Muscle layer of colon (tissue), 2 donors: ENCODE measurements around the gene AHCY.
"Not testable (repeated sequence)": the region's sequence is repeated elsewhere in the genome, so short reads cannot be mapped to it uniquely, and the experiment has no call there.

Source experiments
- H3K27ac ChIP-seq: one replicate; pipeline ENCODE4 v1.7.0; 2013; ENCODE audit warnings: low read depth, mild to moderate bottlenecking, low read length, moderate library complexity
- H3K27me3 ChIP-seq, 2 donors: one replicate each; pipeline ENCODE4 v1.7.0; 2013; ENCODE audit warnings: low read length in 2 of 2, mild to moderate bottlenecking in 2 of 2; ENCODE audit not compliant: insufficient read depth in 2 of 2, control insufficient read depth in 1 of 2
- H3K36me3 ChIP-seq: one replicate; pipeline ENCODE4 v1.7.0; 2013; ENCODE audit warnings: mild to moderate bottlenecking, low read length; ENCODE audit not compliant: insufficient read depth
- H3K4me1 ChIP-seq: one replicate; pipeline ENCODE4 v1.7.0; 2013; ENCODE audit warnings: mild to moderate bottlenecking, low read length; ENCODE audit not compliant: insufficient read depth
- H3K4me3 ChIP-seq, 2 donors: one replicate each; pipeline ENCODE4 v1.7.0; 2013; ENCODE audit warnings: low read length in 2 of 2, low read depth in 1 of 2, mild to moderate bottlenecking in 1 of 2, moderate library complexity in 1 of 2
- H3K9ac ChIP-seq: one replicate; pipeline ENCODE4 v1.7.0; 2013; ENCODE audit warnings: low read length
- H3K9me3 ChIP-seq: one replicate; pipeline ENCODE4 v1.7.0; 2013; ENCODE audit warnings: mild to moderate bottlenecking, low read length
- donor health status: abdominal sarcoma.
- donor health status: Adenocarcinoma of cecum.

AHCY gene

DNA sequence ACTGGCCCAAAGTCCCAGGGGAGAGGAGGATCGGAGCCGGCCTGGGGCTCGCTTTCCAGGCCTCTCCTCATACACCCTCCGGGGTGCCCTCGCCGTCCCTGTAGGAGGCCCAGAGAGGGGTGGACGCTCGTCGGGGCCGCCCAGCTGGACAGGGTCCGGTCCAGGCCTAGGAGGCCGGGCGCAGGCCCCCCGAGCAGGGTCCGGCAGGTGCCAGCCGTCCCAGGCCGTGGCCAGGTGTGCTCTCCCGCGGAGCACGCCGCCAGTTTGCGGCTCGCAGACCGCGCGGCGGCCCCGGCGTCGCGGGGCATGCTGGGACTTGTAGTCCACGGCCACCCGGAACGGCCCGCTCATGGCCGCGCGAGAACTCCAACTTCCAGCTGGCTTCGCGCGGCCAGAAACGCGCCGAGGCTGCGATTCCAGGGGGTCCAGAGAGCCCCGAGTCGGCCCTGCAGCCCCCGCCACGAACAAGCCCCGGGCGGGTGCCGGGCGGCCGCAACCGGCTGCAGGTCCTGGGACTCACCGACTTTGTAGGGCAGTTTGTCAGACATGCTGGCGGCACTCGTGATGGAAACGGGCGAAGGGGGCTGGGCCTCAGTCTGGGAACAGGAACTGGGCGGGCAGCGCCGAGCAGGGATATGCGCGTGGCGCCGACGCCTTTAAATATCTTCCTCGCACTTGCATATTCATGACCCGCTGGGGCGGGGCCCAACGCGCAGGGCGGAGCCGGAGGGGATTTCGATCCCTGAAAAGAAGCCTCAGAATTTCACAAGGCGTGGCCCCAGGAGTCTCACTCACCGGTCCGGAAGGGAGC, at the start of gene AHCY:
Gene AHCY (minus strand): TSS at position 633 of the 811 bp plus-strand sequence. CDS start 85 bp downstream, at position 548.
- H3K4me3 ChIP-seq: peak within 1 kb of the TSS; percentile 82 to 88
- no peaks in the 10 kb centered on the region for H3K27me3 ChIP-seq
- no peaks in the 10 kb centered on the region for H3K9me3 ChIP-seq
- H3K9ac ChIP-seq: peak within 1 kb of the TSS; percentile 84
- H3K36me3 ChIP-seq: no peaks in the 10 kb centered on the region
- H3K27ac ChIP-seq: peak within 1 kb of the TSS; percentile 100
- H3K4me1 ChIP-seq: peaks cover 8% of the 10 kb centered on the region

DNA sequence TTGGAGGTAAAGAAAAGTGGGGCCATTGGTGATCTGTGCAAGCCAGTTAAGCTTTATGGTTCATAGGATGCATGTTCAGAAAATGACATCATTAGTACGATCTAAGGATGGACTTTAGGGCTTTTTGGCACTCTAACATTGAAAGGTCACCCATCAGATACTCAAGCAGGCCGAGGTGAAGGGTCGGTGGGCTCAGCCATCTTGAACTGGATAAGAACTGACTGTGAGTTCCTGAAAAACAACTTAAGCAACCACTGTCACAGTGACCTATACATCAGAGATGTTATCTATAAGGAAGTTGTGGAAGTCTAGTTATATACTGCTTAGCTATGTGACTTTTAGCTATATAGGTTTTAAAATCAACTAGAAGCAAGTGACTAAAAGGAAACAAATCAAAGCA, 46.9 kb upstream of the AHCY start:
- Histone ChIP-seq H3K9me3 (no peaks in the 10 kb centered on the region), H3K27ac (no peak overlapping the region), H3K36me3 (no peaks in the 10 kb centered on the region), H3K9ac (no peak overlapping the region), H3K4me3 (no peak overlapping the region), H3K4me1 (no peaks in the 10 kb centered on the region), H3K27me3 (no peaks in the 10 kb centered on the region)

GRCh38 chr20:34347571-34347970, 44.4 kb upstream of the AHCY start:
- no peak overlapping the region for H3K27ac ChIP-seq

GRCh38 chr20:34346533-34346865, 43.3 kb upstream of the AHCY start:
- H3K36me3 ChIP-seq, H3K4me3 ChIP-seq, H3K9me3 ChIP-seq: not testable (repeated sequence)

More at GRCh38 chr20:34347571-34347970, 44.4 kb upstream of the AHCY start:
- no peaks in the 10 kb centered on the region for H3K27me3 ChIP-seq
- H3K4me3 ChIP-seq: no peak overlapping the region
- H3K9me3 ChIP-seq: no peaks in the 10 kb centered on the region
- no peaks in the 10 kb centered on the region for H3K36me3 ChIP-seq
- H3K4me1 ChIP-seq: no peaks in the 10 kb centered on the region
- no peak overlapping the region for H3K9ac ChIP-seq

DNA sequence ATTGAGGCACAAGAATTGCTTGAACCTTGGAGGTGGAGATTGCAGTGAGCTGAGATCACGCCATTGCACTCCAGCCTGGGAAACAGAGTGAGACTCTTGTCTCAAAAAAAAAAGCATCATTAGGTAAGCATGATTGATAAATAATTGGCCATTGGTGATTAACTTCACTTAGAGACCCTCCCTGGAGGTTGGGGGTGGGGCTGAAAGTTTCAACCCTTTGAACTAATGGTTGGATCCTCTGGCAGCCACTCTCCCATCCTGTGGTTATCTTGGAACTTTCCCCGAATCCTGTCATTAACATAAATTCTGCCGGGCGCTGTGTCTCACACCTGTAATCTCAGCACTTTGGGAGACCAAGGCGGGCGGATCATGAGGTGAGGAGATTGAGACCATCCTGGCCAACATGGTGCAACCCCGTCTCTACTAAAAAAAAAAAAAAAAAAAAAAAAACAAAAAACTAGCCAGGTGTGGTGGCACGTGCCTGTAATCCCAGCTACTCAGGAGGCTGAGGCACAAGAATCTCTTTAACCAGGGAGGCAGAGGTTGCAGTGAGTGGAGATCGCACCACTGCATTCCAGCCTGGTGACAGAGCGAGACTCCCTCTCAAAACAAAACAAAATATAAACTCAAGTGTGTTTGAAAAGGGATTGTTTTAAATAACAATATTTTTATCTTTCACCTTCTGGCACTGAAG, 42.8 kb upstream of the AHCY start:
- not testable (repeated sequence) for H3K9me3 ChIP-seq, H3K36me3 ChIP-seq, H3K27me3 ChIP-seq, H3K9ac ChIP-seq, H3K4me1 ChIP-seq, H3K27ac ChIP-seq, H3K4me3 ChIP-seq

More at GRCh38 chr20:34346533-34346865, 43.3 kb upstream of the AHCY start:
- not testable (repeated sequence) for H3K4me1 ChIP-seq, H3K27me3 ChIP-seq, H3K9ac ChIP-seq, H3K27ac ChIP-seq

GRCh38 chr20:34345402-34345736, 42.2 kb upstream of the AHCY start:
- H3K4me1 ChIP-seq: no peaks in the 10 kb centered on the region
- no peak overlapping the region for H3K27ac ChIP-seq
- no peaks in the 10 kb centered on the region for H3K9me3 ChIP-seq
- H3K9ac ChIP-seq: no peak overlapping the region
- H3K4me3 ChIP-seq: no peak overlapping the region
- no peaks in the 10 kb centered on the region for H3K36me3 ChIP-seq
- H3K27me3 ChIP-seq: no peaks in the 10 kb centered on the region

- Histone ChIP-seq H3K27me3 (no peaks in the 10 kb centered on the region), H3K9me3 (no peaks in the 10 kb centered on the region), H3K9ac (no peak overlapping the region), H3K36me3 (no peaks in the 10 kb centered on the region), H3K27ac (no peak overlapping the region), H3K4me3 (no peak overlapping the region), H3K4me1 (no peaks in the 10 kb centered on the region)
Observed at GRCh38 chr20:34344238-34344637, 41.1 kb upstream of the AHCY start.

GRCh38 chr20:34343458-34344211, 40.5 kb upstream of the AHCY start:
- H3K4me1 ChIP-seq: no peaks in the 10 kb centered on the region
- no peak overlapping the region for H3K4me3 ChIP-seq
- H3K27me3 ChIP-seq: no peaks in the 10 kb centered on the region
- no peaks in the 10 kb centered on the region for H3K36me3 ChIP-seq
- no peaks in the 10 kb centered on the region for H3K9me3 ChIP-seq
- no peak overlapping the region for H3K27ac ChIP-seq
- H3K9ac ChIP-seq: no peak overlapping the region

GRCh38 chr20:34341199-34341598, 38.0 kb upstream of the AHCY start:
- not testable (repeated sequence) for H3K4me1 ChIP-seq, H3K4me3 ChIP-seq, H3K36me3 ChIP-seq, H3K27ac ChIP-seq, H3K9me3 ChIP-seq, H3K27me3 ChIP-seq, H3K9ac ChIP-seq

DNA sequence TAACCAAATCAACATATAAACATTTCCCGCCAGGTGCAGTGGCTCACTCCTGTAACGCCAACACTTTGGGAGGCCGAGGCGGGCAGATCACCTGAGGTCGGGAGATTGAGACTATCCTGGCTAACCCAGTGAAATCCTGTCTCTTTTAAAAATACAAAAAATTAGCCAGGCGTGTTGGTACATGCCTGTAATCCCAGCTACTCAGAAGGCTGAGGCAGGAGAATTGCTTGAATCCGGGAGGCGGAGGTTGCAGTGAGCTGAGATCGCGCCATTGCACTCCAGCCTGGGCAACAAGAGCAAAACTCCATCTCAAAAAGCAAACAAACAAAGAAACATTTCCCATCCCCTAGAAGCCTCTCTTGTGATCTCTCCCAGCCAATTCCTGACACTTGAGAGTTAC, 37.6 kb upstream of the AHCY start:
- not testable (repeated sequence) for H3K9ac ChIP-seq, H3K9me3 ChIP-seq, H3K4me1 ChIP-seq, H3K36me3 ChIP-seq, H3K27me3 ChIP-seq, H3K27ac ChIP-seq, H3K4me3 ChIP-seq

GRCh38 chr20:34337982-34338726, 35.0 kb upstream of the AHCY start:
- Histone ChIP-seq H3K36me3 (no peaks in the 10 kb centered on the region), H3K9me3 (no peaks in the 10 kb centered on the region), H3K27ac (no peak overlapping the region), H3K9ac (no peak overlapping the region), H3K4me1 (no peaks in the 10 kb centered on the region), H3K27me3 (no peaks in the 10 kb centered on the region), H3K4me3 (no peak overlapping the region)
